H9 (cell line): ENCODE measurements around the gene LRRFIP1. TPM values are rescaled to one million over a fixed set of nuclear protein-coding genes. Genes with fewer than 3 reads are reported as not detected.

Experiments used
- DNase-seq: peaks from one replicate; pipeline ENCODE4 v3.0.0-alpha.2; 2017
- H2AFZ ChIP-seq: one replicate; pipeline ENCODE4 v1.6.1; 2013; ENCODE audit warnings: mild to moderate bottlenecking, low read length, control low read depth, moderate library complexity
- H2AK5ac ChIP-seq: 2 replicates; pipeline ENCODE4 v1.6.1; 2013; ENCODE audit warnings: low read length, control low read depth, mixed read lengths; ENCODE audit not compliant: insufficient read length
- H2BK120ac ChIP-seq: one replicate; pipeline ENCODE4 v1.6.1; 2013; ENCODE audit warnings: low read depth, mild to moderate bottlenecking, low read length, control low read depth, inconsistent platforms; ENCODE audit not compliant: poor library complexity, severe bottlenecking
- H2BK12ac ChIP-seq: 2 replicates; pipeline ENCODE4 v1.6.1; 2013; ENCODE audit warnings: low read length, control low read depth, mixed read lengths, low read depth; ENCODE audit not compliant: insufficient read length
- H2BK15ac ChIP-seq: 2 replicates; pipeline ENCODE4 v1.6.1; 2013; ENCODE audit warnings: low read depth, low read length, control low read depth
- H2BK20ac ChIP-seq: one replicate; pipeline ENCODE4 v1.6.1; 2013; ENCODE audit warnings: low read depth, mild to moderate bottlenecking, low read length, control low read depth, inconsistent platforms; ENCODE audit not compliant: poor library complexity, severe bottlenecking
- H2BK5ac ChIP-seq: 2 replicates; pipeline ENCODE4 v1.6.1; 2013; ENCODE audit warnings: low read length, control low read depth, mixed read lengths; ENCODE audit not compliant: insufficient read length
- H3K14ac ChIP-seq: 2 replicates; pipeline ENCODE4 v1.6.1; 2013; ENCODE audit warnings: low read length, control low read depth; ENCODE audit not compliant: insufficient read depth
- H3K18ac ChIP-seq: 2 replicates; pipeline ENCODE4 v1.6.1; 2013; ENCODE audit warnings: low read depth, mild to moderate bottlenecking, mixed read lengths, low read length, control low read depth; ENCODE audit not compliant: insufficient read length
- H3K23ac ChIP-seq: 2 replicates; pipeline ENCODE4 v1.6.1; 2013; ENCODE audit warnings: low read length, control low read depth, mixed read lengths, low read depth; ENCODE audit not compliant: insufficient read length
- H3K23me2 ChIP-seq: 2 replicates; pipeline ENCODE4 v1.6.1; 2013; ENCODE audit warnings: low read depth, mild to moderate bottlenecking, mixed read lengths, low read length, control low read depth; ENCODE audit not compliant: insufficient read length, poor library complexity, severe bottlenecking
- H3K27ac ChIP-seq: 2 replicates; pipeline ENCODE4 v1.5.1; 2013; ENCODE audit warnings: low read length, control low read depth, mixed read lengths, low read depth; ENCODE audit not compliant: insufficient read length
- H3K27me3 ChIP-seq: 2 replicates; pipeline ENCODE4 v1.6.1; 2013; ENCODE audit warnings: low read length, control low read depth, inconsistent platforms; ENCODE audit not compliant: insufficient read depth
- H3K4ac ChIP-seq: 2 replicates; pipeline ENCODE4 v1.6.1; 2013; ENCODE audit warnings: low read depth, mild to moderate bottlenecking, control low read depth, inconsistent platforms, low read length, moderate library complexity
- H3K4me1 ChIP-seq: 2 replicates; pipeline ENCODE4 v1.6.1; 2013; ENCODE audit warnings: low read length, control low read depth, inconsistent platforms; ENCODE audit not compliant: insufficient read depth
- H3K4me2 ChIP-seq: 2 replicates; pipeline ENCODE4 v1.6.1; 2013; ENCODE audit warnings: low read length, control low read depth, mixed read lengths; ENCODE audit not compliant: insufficient read length, insufficient read depth
- H3K56ac ChIP-seq: 2 replicates; pipeline ENCODE4 v1.6.1; 2013; ENCODE audit warnings: low read depth, mild to moderate bottlenecking, mixed read lengths, low read length, control low read depth; ENCODE audit not compliant: insufficient read length
- H3K79me1 ChIP-seq: 2 replicates; pipeline ENCODE4 v1.6.1; 2013; ENCODE audit warnings: low read depth, mild to moderate bottlenecking, moderate library complexity, low read length, control low read depth, inconsistent platforms; ENCODE audit not compliant: insufficient read depth, poor library complexity, severe bottlenecking
- H3K79me2 ChIP-seq: 2 replicates; pipeline ENCODE4 v1.6.1; 2013; ENCODE audit warnings: low read length, control low read depth, inconsistent platforms; ENCODE audit not compliant: insufficient read depth
- H3K9ac ChIP-seq: 2 replicates; pipeline ENCODE4 v1.6.1; 2013; ENCODE audit warnings: low read length, control low read depth, mixed read lengths; ENCODE audit not compliant: insufficient read length; ENCODE audit errors: extremely low read depth
- H3K9me3 ChIP-seq: one replicate; pipeline ENCODE4 v1.6.1; 2013; ENCODE audit warnings: low read depth, low read length, inconsistent platforms; ENCODE audit not compliant: control insufficient read depth
- H3T11ph ChIP-seq: one replicate; pipeline ENCODE4 v1.6.1; 2013; ENCODE audit warnings: mild to moderate bottlenecking, low read length, control low read depth, inconsistent platforms
- H4K20me1 ChIP-seq: one replicate; pipeline ENCODE4 v1.6.1; 2013; ENCODE audit not compliant: control insufficient read depth, insufficient read length, insufficient read depth
- H4K5ac ChIP-seq: 2 replicates; pipeline ENCODE4 v1.6.1; 2013; ENCODE audit warnings: low read depth, mild to moderate bottlenecking, mixed read lengths, low read length, control low read depth; ENCODE audit not compliant: insufficient read length
- H4K8ac ChIP-seq: replicated peaks from 2 replicates; pipeline ENCODE4 v1.6.1; 2013; ENCODE audit warnings: low read length, control low read depth, mixed read lengths, low read depth; ENCODE audit not compliant: insufficient read length
- H4K91ac ChIP-seq: 2 replicates; pipeline ENCODE4 v1.6.1; 2013; ENCODE audit warnings: low read depth, mild to moderate bottlenecking, moderate library complexity, mixed read lengths, low read length, control low read depth; ENCODE audit not compliant: insufficient read length
- H3K27ac Mint-ChIP-seq, 3 experiments: 2 replicates in 2 of 3; 3 replicates in 1 of 3; pipeline ENCODE4 v1.8.0; 2020 to 2021; ENCODE audit warnings: mixed read lengths in 3 of 3, mild to moderate bottlenecking in 1 of 3, moderate library complexity in 1 of 3
- H3K27me3 Mint-ChIP-seq: 2 replicates; pipeline ENCODE4 v1.8.0; 2021; ENCODE audit warnings: low read depth, mild to moderate bottlenecking, moderate library complexity, mixed read lengths
- H3K36me3 Mint-ChIP-seq, 3 experiments: 2 replicates in 2 of 3; 3 replicates in 1 of 3; pipeline ENCODE4 v1.8.0; 2020 to 2021; ENCODE audit warnings: low read depth in 3 of 3, mixed read lengths in 3 of 3; ENCODE audit not compliant: insufficient read depth in 1 of 3
- H3K4me1 Mint-ChIP-seq, 2 experiments: 2 replicates each; pipeline ENCODE4 v1.8.0; 2020; ENCODE audit warnings: mixed read lengths in 2 of 2
- H3K4me3 Mint-ChIP-seq, 2 experiments: 2 replicates in 1 of 2; 3 replicates in 1 of 2; pipeline ENCODE4 v1.8.0; 2020 to 2021; ENCODE audit warnings: mild to moderate bottlenecking in 2 of 2, mixed read lengths in 2 of 2, moderate library complexity in 1 of 2
- H3K9me3 Mint-ChIP-seq, 2 experiments: 2 replicates in 1 of 2; 3 replicates in 1 of 2; pipeline ENCODE4 v1.8.0; 2020; ENCODE audit warnings: mild to moderate bottlenecking in 2 of 2, mixed read lengths in 2 of 2, moderate library complexity in 1 of 2
- WGBS: extraction: QIAGEN DNeasy Blood & Tissue Kit; methylation state at CpG from one replicate; pipeline ENCODE4 v1.1.7; 2013; ENCODE audit warnings: missing lambda C conversion rate, low lambda C conversion rate, mixed read lengths; ENCODE audit not compliant: insufficient read length; ENCODE audit errors: extremely low coverage; 5-methylcytosine and 5-hydroxymethylcytosine counted together
- total RNA-seq: library from RNA; stranded (reverse); gene quantifications from 2 replicates; pipeline ENCODE4 v1.2.1, GENCODE V29; 2021
- TF ChIP-seq, protein P1 (sequence below): fragments of 200-600 bp; sonication (generic); conservative IDR thresholded peaks from 3 replicates; pipeline ENCODE4 v1.8.0; 2021; ENCODE audit warnings: antibody characterized with exemption, mild to moderate bottlenecking

Gene LRRFIP1
- total RNA-seq, 1 experiment from 2014 or later: 38.5 TPM

DNA sequence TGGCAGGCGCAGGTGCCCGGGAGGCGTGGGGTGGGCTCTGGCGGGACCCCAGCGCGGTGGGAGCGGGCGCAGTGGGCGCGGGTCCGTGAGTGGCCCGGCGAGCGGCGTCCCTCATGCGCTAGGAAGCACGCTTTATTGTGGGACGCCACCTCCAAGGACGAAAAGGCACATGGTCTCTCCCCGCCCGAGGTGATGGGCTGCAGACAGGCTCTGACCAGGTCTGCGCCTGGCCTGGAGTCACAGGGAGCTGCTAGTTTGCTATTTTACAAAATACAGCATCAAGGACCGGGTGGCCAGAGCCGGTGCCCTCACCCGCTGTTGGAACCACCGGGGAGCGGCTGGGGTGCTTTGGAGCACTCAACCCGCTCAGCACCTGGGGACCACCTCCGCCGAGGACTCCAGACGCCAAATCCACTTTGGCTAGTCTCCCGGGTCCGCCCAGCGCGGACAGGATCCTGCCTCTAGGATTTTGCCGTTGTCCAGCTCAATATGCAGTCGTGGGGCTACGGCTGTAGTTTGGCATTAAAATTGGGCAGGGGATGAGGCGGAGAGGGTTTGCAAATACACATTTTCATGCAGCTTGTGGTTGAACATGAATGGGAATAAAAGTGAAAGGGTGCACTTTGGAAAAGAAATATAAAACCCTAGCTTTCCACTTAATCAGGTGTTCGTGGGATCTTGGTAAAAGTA is 65.4 kb downstream of the LRRFIP1 start:
- H2BK120ac ChIP-seq: no peak overlapping the region
- H3K4me2 ChIP-seq: peak overlapping the region; percentile 79
- H3K14ac ChIP-seq: peak overlapping the region; percentile 78; the same call in 1 of the 2 replicates
- H3K4me1 ChIP-seq: peaks cover 13% of the 10 kb centered on the region; the same call in 1 of the 2 replicates
- no peak overlapping the region for H3K27ac ChIP-seq
- Mint-ChIP-seq H3K9me3 (no peaks in the 10 kb centered on the region; a peak in 1 of 5 replicates), H3K36me3 (no peaks in the 10 kb centered on the region; a peak in 2 of 7 replicates), H3K27ac (no peak overlapping the region), H3K4me3 (peak overlapping the region; percentile 75), H3K27me3 (peaks cover 25% of the 10 kb centered on the region), H3K4me1 (peaks cover 35 to 37% of the 10 kb centered on the region in 2 experiments)
- H2BK5ac ChIP-seq: no peak overlapping the region
- H3K9me3 ChIP-seq: no peaks in the 10 kb centered on the region
- no peaks in the 10 kb centered on the region for H3K27me3 ChIP-seq
- peaks cover 9% of the 10 kb centered on the region for H3K79me1 ChIP-seq
- peak; percentile 51 for DNase-seq
- no peak overlapping the region for H2BK20ac ChIP-seq
- peak overlapping the region; percentile 51 for H3K18ac ChIP-seq
- peaks cover 2% of the 10 kb centered on the region for H4K20me1 ChIP-seq
- TF ChIP-seq, protein P1, sequence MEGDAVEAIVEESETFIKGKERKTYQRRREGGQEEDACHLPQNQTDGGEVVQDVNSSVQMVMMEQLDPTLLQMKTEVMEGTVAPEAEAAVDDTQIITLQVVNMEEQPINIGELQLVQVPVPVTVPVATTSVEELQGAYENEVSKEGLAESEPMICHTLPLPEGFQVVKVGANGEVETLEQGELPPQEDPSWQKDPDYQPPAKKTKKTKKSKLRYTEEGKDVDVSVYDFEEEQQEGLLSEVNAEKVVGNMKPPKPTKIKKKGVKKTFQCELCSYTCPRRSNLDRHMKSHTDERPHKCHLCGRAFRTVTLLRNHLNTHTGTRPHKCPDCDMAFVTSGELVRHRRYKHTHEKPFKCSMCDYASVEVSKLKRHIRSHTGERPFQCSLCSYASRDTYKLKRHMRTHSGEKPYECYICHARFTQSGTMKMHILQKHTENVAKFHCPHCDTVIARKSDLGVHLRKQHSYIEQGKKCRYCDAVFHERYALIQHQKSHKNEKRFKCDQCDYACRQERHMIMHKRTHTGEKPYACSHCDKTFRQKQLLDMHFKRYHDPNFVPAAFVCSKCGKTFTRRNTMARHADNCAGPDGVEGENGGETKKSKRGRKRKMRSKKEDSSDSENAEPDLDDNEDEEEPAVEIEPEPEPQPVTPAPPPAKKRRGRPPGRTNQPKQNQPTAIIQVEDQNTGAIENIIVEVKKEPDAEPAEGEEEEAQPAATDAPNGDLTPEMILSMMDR: no peak
- no CpG with 5 or more reads among the region's 40 CpGs for WGBS
- no peak overlapping the region for H2AK5ac ChIP-seq
- peaks cover 28% of the 10 kb centered on the region; the same call in 1 of the 2 replicates for H3K79me2 ChIP-seq
- H3K56ac ChIP-seq: no peak overlapping the region
- H4K91ac ChIP-seq: no peak overlapping the region
- no peak overlapping the region for H3T11ph ChIP-seq
- no peak overlapping the region for H4K8ac ChIP-seq
- peak overlapping the region; percentile 12 for H3K9ac ChIP-seq
- H3K4ac ChIP-seq: no peak overlapping the region
- no peak overlapping the region for H2BK15ac ChIP-seq
- H4K5ac ChIP-seq: no peak overlapping the region
- peaks cover 14% of the 10 kb centered on the region for H3K23me2 ChIP-seq
- no peak overlapping the region for H3K23ac ChIP-seq
- H2BK12ac ChIP-seq: no peak overlapping the region
- no peak overlapping the region for H2AFZ ChIP-seq
